KMS-11 (cell line): ENCODE data around the gene ELL2.

Experiments used
- H2AFZ ChIP-seq: fragments of 200-600 bp; sonication (generic); 2 replicates; pipeline ENCODE4 v1.6.1; 2016; ENCODE audit warnings: antibody characterized with exemption, mixed run types, low read depth
- H3K27ac ChIP-seq: fragments of 200-600 bp; sonication (generic); 2 replicates; pipeline ENCODE4 v1.6.1; 2016; ENCODE audit warnings: mild to moderate bottlenecking, mixed run types
- H3K27me3 ChIP-seq: fragments of 200-600 bp; sonication (generic); 2 replicates; pipeline ENCODE4 v1.6.1; 2017; ENCODE audit warnings: mild to moderate bottlenecking, low read depth, mixed run types, moderate library complexity; ENCODE audit not compliant: insufficient read depth
- H3K36me3 ChIP-seq: fragments of 200-600 bp; sonication (generic); 2 replicates; pipeline ENCODE4 v1.6.1; 2017; ENCODE audit warnings: mild to moderate bottlenecking, mixed run types; ENCODE audit not compliant: insufficient read depth
- H3K4me1 ChIP-seq: fragments of 200-600 bp; sonication (generic); 2 replicates; pipeline ENCODE4 v1.6.1; 2016; ENCODE audit warnings: mild to moderate bottlenecking, low read depth, mixed run types; ENCODE audit not compliant: poor library complexity, severe bottlenecking
- H3K4me2 ChIP-seq: fragments of 200-600 bp; sonication (generic); 2 replicates; pipeline ENCODE4 v1.7.0; 2016; ENCODE audit warnings: mild to moderate bottlenecking, mixed run types
- H3K4me3 ChIP-seq: fragments of 200-600 bp; sonication (generic); IDR thresholded peaks from 2 replicates; pipeline ENCODE4 v1.6.1; 2017; ENCODE audit warnings: low read depth, low read length, mixed read lengths; ENCODE audit not compliant: insufficient read depth
- H3K79me2 ChIP-seq: fragments of 200-600 bp; sonication (generic); 2 replicates; pipeline ENCODE4 v1.6.1; 2016; ENCODE audit warnings: low read depth, mixed run types; ENCODE audit not compliant: insufficient read depth
- H3K9ac ChIP-seq: fragments of 200-600 bp; sonication (generic); 2 replicates; pipeline ENCODE4 v1.6.1; 2016; ENCODE audit warnings: mild to moderate bottlenecking, mixed run types
- H4K20me1 ChIP-seq: fragments of 200-600 bp; sonication (generic); 2 replicates; pipeline ENCODE4 v1.6.1; 2016; ENCODE audit warnings: mild to moderate bottlenecking, mixed run types; ENCODE audit not compliant: insufficient read depth
- TF ChIP-seq, protein P1 (sequence below): fragments of 200-600 bp; sonication (generic); conservative IDR thresholded peaks from 2 replicates; pipeline ENCODE4 v1.6.1; 2017; ENCODE audit warnings: low read depth, mild to moderate bottlenecking, antibody characterized with exemption, low read length, moderate library complexity, mixed read lengths

ELL2 gene

DNA sequence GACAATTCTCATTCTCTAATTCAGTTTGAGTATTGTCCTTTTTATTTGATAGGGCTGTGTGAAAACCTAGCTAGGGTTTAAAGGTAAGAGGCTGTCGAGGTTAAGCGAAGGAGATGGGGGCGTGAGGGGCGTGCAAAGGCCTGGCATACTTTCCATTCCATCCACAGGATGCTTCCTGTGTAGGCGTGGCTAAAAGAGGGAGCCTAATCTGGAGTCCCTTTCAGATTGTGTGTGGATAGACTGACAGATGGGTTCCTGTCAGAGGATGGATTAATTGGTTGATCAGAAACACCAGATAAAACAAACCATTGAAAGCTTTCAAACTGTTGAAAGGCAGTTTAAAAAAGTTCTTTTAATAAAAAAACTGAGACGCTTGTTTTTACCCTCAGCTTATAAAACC is 1.1 kb upstream of the ELL2 start:
- Histone ChIP-seq H3K4me3 (no peak overlapping the region), H3K9ac (no peak overlapping the region), H2AFZ (peak overlapping the region; percentile 88), H3K27ac (no peak overlapping the region), H3K36me3 (no peaks in the 10 kb centered on the region), H3K27me3 (no peaks in the 10 kb centered on the region), H4K20me1 (peaks cover 14% of the 10 kb centered on the region), H3K79me2 (peaks cover 37% of the 10 kb centered on the region), H3K4me2 (peak overlapping the region; percentile 49), H3K4me1 (peaks cover 23% of the 10 kb centered on the region)
- TF ChIP-seq, protein P1, sequence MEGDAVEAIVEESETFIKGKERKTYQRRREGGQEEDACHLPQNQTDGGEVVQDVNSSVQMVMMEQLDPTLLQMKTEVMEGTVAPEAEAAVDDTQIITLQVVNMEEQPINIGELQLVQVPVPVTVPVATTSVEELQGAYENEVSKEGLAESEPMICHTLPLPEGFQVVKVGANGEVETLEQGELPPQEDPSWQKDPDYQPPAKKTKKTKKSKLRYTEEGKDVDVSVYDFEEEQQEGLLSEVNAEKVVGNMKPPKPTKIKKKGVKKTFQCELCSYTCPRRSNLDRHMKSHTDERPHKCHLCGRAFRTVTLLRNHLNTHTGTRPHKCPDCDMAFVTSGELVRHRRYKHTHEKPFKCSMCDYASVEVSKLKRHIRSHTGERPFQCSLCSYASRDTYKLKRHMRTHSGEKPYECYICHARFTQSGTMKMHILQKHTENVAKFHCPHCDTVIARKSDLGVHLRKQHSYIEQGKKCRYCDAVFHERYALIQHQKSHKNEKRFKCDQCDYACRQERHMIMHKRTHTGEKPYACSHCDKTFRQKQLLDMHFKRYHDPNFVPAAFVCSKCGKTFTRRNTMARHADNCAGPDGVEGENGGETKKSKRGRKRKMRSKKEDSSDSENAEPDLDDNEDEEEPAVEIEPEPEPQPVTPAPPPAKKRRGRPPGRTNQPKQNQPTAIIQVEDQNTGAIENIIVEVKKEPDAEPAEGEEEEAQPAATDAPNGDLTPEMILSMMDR = no peak

DNA sequence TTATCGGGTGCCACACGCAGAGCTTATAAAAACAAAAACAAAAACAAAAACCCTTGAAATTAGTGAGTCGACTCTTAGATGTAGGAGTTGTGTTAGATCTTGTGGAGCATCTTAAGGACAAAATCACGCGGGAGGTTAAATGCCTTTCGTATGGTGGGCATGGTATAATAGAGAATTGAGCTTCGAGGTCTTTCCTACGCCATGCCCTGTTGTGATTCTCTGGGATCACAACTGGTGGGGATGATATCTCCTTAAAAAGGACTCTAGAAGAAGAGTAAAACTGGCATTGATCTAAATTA is 773 bp upstream of the ELL2 start:
- H3K79me2 ChIP-seq = peaks cover 40% of the 10 kb centered on the region
- H3K4me2 ChIP-seq = peak overlapping the region; percentile 49
- H3K36me3 ChIP-seq = no peaks in the 10 kb centered on the region
- H3K4me3 ChIP-seq = no peak overlapping the region
- H3K27ac ChIP-seq = peak overlapping the region; percentile 79; the same call in 1 of the 2 replicates
- peaks cover 18% of the 10 kb centered on the region for H4K20me1 ChIP-seq
- TF ChIP-seq, protein P1 = no peak
- H2AFZ ChIP-seq = peak overlapping the region; percentile 88
- H3K4me1 ChIP-seq = peaks cover 27% of the 10 kb centered on the region
- peak overlapping the region; percentile 89; the same call in 1 of the 2 replicates for H3K9ac ChIP-seq
- H3K27me3 ChIP-seq = no peaks in the 10 kb centered on the region

DNA sequence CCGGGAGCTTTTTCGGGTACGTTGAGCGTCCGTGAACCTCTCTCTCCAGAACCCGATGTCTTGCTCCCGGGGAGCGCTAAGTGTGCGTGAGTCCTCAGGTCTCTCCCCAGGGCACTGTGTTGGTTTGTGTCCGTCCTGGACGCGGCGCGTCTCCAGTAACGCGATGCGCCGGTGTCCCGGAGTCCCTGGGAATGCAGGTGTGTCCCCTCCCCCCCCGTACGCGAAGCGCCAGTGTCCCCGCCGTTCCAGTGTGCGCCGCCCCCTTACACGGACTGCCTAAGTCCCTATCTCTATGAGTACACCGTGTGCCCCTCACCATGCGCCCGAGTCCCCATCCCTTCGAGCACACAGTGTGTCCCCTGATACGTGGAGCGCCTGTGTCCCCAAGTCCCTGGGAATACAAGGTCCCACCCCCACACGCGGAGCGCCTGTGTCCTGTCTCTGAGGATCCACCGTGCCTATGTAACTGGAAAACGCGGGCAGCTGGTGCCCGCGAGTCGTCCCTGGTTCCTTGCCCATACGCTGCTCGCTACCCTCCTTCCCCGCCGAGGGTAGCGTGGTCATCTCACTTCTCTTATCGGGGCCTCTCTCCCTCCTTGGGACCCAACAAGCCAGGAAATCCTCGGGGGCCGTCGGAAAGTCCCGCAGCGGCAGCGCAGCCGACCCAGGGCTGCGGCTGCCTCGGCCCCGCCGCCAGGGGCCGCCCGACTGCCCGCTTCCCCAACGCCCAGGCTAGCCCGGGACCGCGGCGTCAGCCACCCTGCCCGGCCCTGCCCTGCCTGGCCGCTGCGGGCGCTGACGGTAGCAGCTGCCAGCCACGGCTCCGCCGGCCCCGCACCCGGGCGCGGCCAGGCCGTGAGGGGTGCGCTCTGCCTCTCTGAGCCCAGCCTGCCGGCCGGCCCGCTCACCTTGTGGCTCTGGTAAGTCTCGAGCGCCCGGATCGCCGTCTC is 709 bp downstream of the ELL2 start:
- Histone ChIP-seq H2AFZ (peak overlapping the region; percentile 63), H3K27me3 (no peaks in the 10 kb centered on the region), H4K20me1 (peaks cover 32% of the 10 kb centered on the region), H3K4me1 (peaks cover 42% of the 10 kb centered on the region), H3K27ac (peak overlapping the region; percentile 79), H3K4me3 (peak overlapping the region; percentile 66), H3K36me3 (no peaks in the 10 kb centered on the region), H3K4me2 (peak overlapping the region; percentile 91), H3K79me2 (peaks cover 55% of the 10 kb centered on the region), H3K9ac (peak overlapping the region; percentile 89)
- TF ChIP-seq, protein P1 = peak; percentile 72

DNA sequence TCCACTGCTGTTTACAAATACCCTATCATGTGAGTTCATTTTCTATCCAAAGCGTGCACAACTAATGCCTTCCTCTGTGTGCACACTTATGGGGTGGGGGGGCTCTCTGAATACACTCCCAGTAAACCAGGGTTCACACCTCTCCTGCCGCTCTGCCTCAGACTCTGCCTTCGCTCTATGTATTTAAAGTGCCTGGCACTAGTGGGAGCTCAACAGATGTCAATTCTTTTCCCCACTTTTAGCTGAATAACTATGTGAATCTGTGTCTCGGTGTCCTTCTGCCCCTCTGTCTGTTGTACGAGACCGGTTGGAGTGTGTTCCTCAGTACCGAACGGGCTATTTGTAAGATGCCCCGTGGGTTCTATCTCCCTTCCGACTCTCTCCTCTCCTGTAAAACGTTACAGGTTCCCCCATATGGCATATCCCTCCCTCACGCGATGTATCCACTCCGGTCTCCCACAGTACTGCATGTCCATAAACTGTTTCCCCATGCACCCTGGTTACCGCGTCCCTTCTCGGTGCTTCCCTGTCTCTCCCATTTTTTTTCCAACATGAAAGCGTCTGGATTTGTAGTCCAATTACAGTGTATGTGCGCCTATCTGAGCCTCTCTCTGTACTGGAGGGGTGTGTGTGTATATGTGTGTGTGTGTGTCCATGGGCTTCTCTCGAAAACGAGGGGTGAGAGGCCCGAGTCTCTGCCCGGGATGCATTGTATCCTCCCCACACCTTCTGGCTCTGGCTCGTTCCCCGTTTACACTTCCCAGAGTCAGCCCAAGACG is 1.6 kb downstream of the ELL2 start:
- peaks cover 51% of the 10 kb centered on the region for H3K4me1 ChIP-seq
- peaks cover 64% of the 10 kb centered on the region for H3K79me2 ChIP-seq
- H3K9ac ChIP-seq = peak overlapping the region; percentile 89
- no peaks in the 10 kb centered on the region for H3K36me3 ChIP-seq
- TF ChIP-seq, protein P1 = no peak; the same call in 1 of the 2 replicates
- no peaks in the 10 kb centered on the region for H3K27me3 ChIP-seq
- H3K4me3 ChIP-seq = peak overlapping the region; percentile 88
- H2AFZ ChIP-seq = peak overlapping the region; percentile 63
- peak overlapping the region; percentile 91 for H3K4me2 ChIP-seq
- peak overlapping the region; percentile 79 for H3K27ac ChIP-seq
- peaks cover 41% of the 10 kb centered on the region for H4K20me1 ChIP-seq
